Breast epithelium (tissue), 3 donors: ENCODE measurements around the gene IL1RAPL2.

ENCODE experiments used
- POLR2AphosphoS5 ChIP-seq, 3 donors: sonication (generic); formaldehyde crosslinking; IDR thresholded peaks; one replicate each; pipeline ENCODE4 v1.6.1; 2017; ENCODE audit warnings: antibody characterized with exemption in 3 of 3
- TF ChIP-seq, protein P1 (sequence below), 3 donors: fragments of 450-650 bp; IDR thresholded peaks; one replicate each; pipeline ENCODE4 v1.5.1; 2016 to 2017; ENCODE audit warnings: antibody characterized with exemption in 3 of 3, mild to moderate bottlenecking in 3 of 3, moderate library complexity in 3 of 3

DNA sequence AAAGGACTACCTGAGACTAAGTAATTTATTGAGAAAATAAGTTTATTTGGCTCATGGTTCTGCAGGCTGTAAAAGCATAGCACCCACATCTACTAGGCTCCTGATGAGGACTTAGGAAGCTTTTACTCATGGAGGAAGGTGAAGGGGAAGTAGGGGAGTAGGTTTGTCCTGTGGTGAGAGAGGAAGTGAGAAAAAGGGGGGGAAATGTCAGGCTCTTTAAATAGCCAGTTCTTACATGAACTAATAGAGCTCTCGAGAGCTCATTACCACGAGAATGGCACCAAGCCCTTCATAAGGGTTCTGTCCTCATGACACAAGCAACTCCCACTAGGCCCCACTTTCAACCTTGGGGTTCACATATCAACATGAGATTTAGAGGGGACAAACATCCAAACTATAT lies 1130.9 kb downstream of the IL1RAPL2 start:
- TF ChIP-seq, protein P1, sequence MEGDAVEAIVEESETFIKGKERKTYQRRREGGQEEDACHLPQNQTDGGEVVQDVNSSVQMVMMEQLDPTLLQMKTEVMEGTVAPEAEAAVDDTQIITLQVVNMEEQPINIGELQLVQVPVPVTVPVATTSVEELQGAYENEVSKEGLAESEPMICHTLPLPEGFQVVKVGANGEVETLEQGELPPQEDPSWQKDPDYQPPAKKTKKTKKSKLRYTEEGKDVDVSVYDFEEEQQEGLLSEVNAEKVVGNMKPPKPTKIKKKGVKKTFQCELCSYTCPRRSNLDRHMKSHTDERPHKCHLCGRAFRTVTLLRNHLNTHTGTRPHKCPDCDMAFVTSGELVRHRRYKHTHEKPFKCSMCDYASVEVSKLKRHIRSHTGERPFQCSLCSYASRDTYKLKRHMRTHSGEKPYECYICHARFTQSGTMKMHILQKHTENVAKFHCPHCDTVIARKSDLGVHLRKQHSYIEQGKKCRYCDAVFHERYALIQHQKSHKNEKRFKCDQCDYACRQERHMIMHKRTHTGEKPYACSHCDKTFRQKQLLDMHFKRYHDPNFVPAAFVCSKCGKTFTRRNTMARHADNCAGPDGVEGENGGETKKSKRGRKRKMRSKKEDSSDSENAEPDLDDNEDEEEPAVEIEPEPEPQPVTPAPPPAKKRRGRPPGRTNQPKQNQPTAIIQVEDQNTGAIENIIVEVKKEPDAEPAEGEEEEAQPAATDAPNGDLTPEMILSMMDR (IDR thresholded peaks at IDR 0.05): no peak
- TF ChIP-seq POLR2AphosphoS5 (IDR thresholded peaks at IDR 0.05): no peak
